SK-N-SH treated with all-trans-retinoic acid at 6 μM for 48 hours (cell line): ENCODE results near the gene HMGA1.
A peak's percentile ranks its signal among the peaks of the same experiment; 100 is the strongest.

Source experiments
- ATAC-seq: fragments of 200-7000 bp; cut with Tn5 transposase; 3 replicates; pipeline ENCODE4 v1.9.1; 2020; ENCODE audit warnings: mild to moderate bottlenecking, moderate library complexity
- ARNTL ChIP-seq: fragments of 450-650 bp; formaldehyde crosslinking; IDR thresholded peaks from 2 replicates; pipeline ENCODE4 v1.5.0; 2020; ENCODE audit warnings: low read depth, mild to moderate bottlenecking, moderate library complexity, borderline replicate concordance
- BACH2 ChIP-seq: fragments of 250-450 bp; sonication (Bioruptor Pico); IDR thresholded peaks from 2 replicates; pipeline ENCODE4 v1.9.0; 2021; ENCODE audit warnings: mild to moderate bottlenecking, borderline replicate concordance
- CREB5 ChIP-seq: fragments of 250-450 bp; sonication (Bioruptor Pico); IDR thresholded peaks from 2 replicates; pipeline ENCODE4 v1.5.1; 2020; ENCODE audit warnings: low read depth, mild to moderate bottlenecking, moderate library complexity
- CSDC2 ChIP-seq: fragments of 250-450 bp; sonication (Bioruptor Pico); IDR thresholded peaks from 2 replicates; pipeline ENCODE4 v1.5.0; 2020; ENCODE audit warnings: mild to moderate bottlenecking, moderate library complexity
- CSRNP3 ChIP-seq: fragments of 250-450 bp; sonication (Bioruptor Pico); IDR thresholded peaks from 2 replicates; pipeline ENCODE4 v1.5.1; 2021; ENCODE audit warnings: mild to moderate bottlenecking, moderate library complexity
- ESRRG ChIP-seq: fragments of 250-450 bp; sonication (Bioruptor Pico); IDR thresholded peaks from 2 replicates; pipeline ENCODE4 v1.6.1; 2021; ENCODE audit warnings: mild to moderate bottlenecking
- GLIS3 ChIP-seq: fragments of 250-450 bp; sonication (Bioruptor Pico); IDR thresholded peaks from 2 replicates; pipeline ENCODE4 v1.5.0; 2020; ENCODE audit warnings: mild to moderate bottlenecking, moderate library complexity
- ISL1 ChIP-seq: fragments of 250-450 bp; sonication (Bioruptor Pico); IDR thresholded peaks from 2 replicates; pipeline ENCODE4 v2.1.2; 2022; ENCODE audit warnings: mild to moderate bottlenecking, moderate library complexity
- OSR1 ChIP-seq: fragments of 250-450 bp; sonication (Bioruptor Pico); IDR thresholded peaks from 2 replicates; pipeline ENCODE4 v1.8.0; 2022; ENCODE audit warnings: moderate library complexity, mild to moderate bottlenecking, inconsistent platforms
- PATZ1 ChIP-seq: fragments of 250-450 bp; sonication (Bioruptor Pico); IDR thresholded peaks from 2 replicates; pipeline ENCODE4 v1.8.0; 2020; ENCODE audit warnings: mild to moderate bottlenecking, moderate library complexity, borderline replicate concordance
- PPARA ChIP-seq: fragments of 250-450 bp; sonication (Bioruptor Pico); IDR thresholded peaks from 2 replicates; pipeline ENCODE4 v1.5.0; 2020; ENCODE audit warnings: mild to moderate bottlenecking, borderline replicate concordance
- RARB ChIP-seq: fragments of 250-450 bp; sonication (Bioruptor Pico); IDR thresholded peaks from 2 replicates; pipeline ENCODE4 v1.8.0; 2021; ENCODE audit warnings: mild to moderate bottlenecking, moderate library complexity
- SNAI2 ChIP-seq: fragments of 250-450 bp; sonication (Bioruptor Pico); IDR thresholded peaks from 2 replicates; pipeline ENCODE4 v1.5.0; 2020; ENCODE audit warnings: mild to moderate bottlenecking, moderate library complexity
- TCF4 ChIP-seq: fragments of 250-450 bp; sonication (Bioruptor Pico); IDR thresholded peaks from 2 replicates; pipeline ENCODE4 v1.8.0; 2021; ENCODE audit warnings: mild to moderate bottlenecking, moderate library complexity, borderline replicate concordance
- TSHZ2 ChIP-seq: fragments of 250-450 bp; sonication (Bioruptor Pico); IDR thresholded peaks from 2 replicates; pipeline ENCODE4 v1.5.0; 2020; ENCODE audit warnings: mild to moderate bottlenecking, moderate library complexity
- ZC3H10 ChIP-seq: fragments of 250-450 bp; sonication (Bioruptor Pico); IDR thresholded peaks from 2 replicates; pipeline ENCODE4 v1.5.1; 2021; ENCODE audit warnings: mild to moderate bottlenecking, moderate library complexity
- ZFP3 ChIP-seq: fragments of 250-450 bp; sonication (Bioruptor Pico); IDR thresholded peaks from 2 replicates; pipeline ENCODE4 v1.5.0; 2020; ENCODE audit warnings: mild to moderate bottlenecking, moderate library complexity
- ZFP30 ChIP-seq: fragments of 450-650 bp; formaldehyde crosslinking; IDR thresholded peaks from 2 replicates; pipeline ENCODE4 v1.5.0; 2022; ENCODE audit warnings: mild to moderate bottlenecking, moderate library complexity
- ZNF565 ChIP-seq: fragments of 450-650 bp; formaldehyde crosslinking; conservative IDR thresholded peaks from 2 replicates; pipeline ENCODE4 v1.5.0; 2020; ENCODE audit warnings: low read depth, mild to moderate bottlenecking, moderate library complexity
- ZNF70 ChIP-seq: fragments of 450-650 bp; formaldehyde crosslinking; IDR thresholded peaks from 2 replicates; pipeline ENCODE4 v1.5.0; 2020; ENCODE audit warnings: mild to moderate bottlenecking, moderate library complexity
- ZNF8 ChIP-seq: fragments of 450-650 bp; formaldehyde crosslinking; IDR thresholded peaks from 2 replicates; pipeline ENCODE4 v1.5.0; 2020; ENCODE audit warnings: mild to moderate bottlenecking, moderate library complexity

HMGA1 gene

GRCh38 chr6:34237722-34238584 lies 1.3 kb downstream of the HMGA1 start:
- no peak for TF ChIP-seq GLIS3
- 0 out of 2 replicates have a peak, but pooled peaks have one; percentile 40 for TF ChIP-seq PATZ1
- TF ChIP-seq, all 23 proteins: peak for 1
- ATAC-seq = peak; percentile 26

GRCh38 chr6:34238585-34239499 lies 2.2 kb downstream of the HMGA1 start:
- no peak for ATAC-seq

More at GRCh38 chr6:34238585-34239499, 2.2 kb downstream of the HMGA1 start:
- TF ChIP-seq BACH2 (CRISPR knock-in tag) = no peak
- TF ChIP-seq ZNF70 (CRISPR knock-in tag) = no peak
- TF ChIP-seq ZNF565 = no peak
- no peak for TF ChIP-seq ESRRG (CRISPR knock-in tag)
- no peak for TF ChIP-seq SNAI2 (CRISPR knock-in tag)
- no peak for TF ChIP-seq CSDC2 (CRISPR knock-in tag)
- no peak for TF ChIP-seq TSHZ2
- no peak for TF ChIP-seq ZNF8 (CRISPR knock-in tag)
- TF ChIP-seq CREB5 (CRISPR knock-in tag) = no peak
- no peak for TF ChIP-seq ZFP3
- no peak for TF ChIP-seq ZC3H10 (CRISPR knock-in tag)
- TF ChIP-seq PATZ1 = no peak
- TF ChIP-seq TCF4 (CRISPR knock-in tag) = no peak
- TF ChIP-seq ARNTL = no peak
- no peak for TF ChIP-seq RARB
- TF ChIP-seq PPARA (CRISPR knock-in tag) = no peak
- TF ChIP-seq ZFP30 (CRISPR knock-in tag) = no peak
- TF ChIP-seq ISL1 = no peak
- TF ChIP-seq CSRNP3 (CRISPR knock-in tag) = no peak
- TF ChIP-seq OSR1 (CRISPR knock-in tag) = no peak
